Ishikawa (cell line): Measurements from ENCODE around the gene HECTD4.

Experiments
- CEBPB ChIP-seq: IDR thresholded peaks from 2 replicates; pipeline ENCODE4 v1.6.1; 2012
- CREB1 ChIP-seq: IDR thresholded peaks from 2 replicates; pipeline ENCODE4 v1.6.1; 2012; ENCODE audit warnings: low read depth
- EGR1 ChIP-seq: IDR thresholded peaks from 2 replicates; pipeline ENCODE4 v1.6.1; 2012
- EP300 ChIP-seq: IDR thresholded peaks from 2 replicates; pipeline ENCODE4 v1.6.1; 2012; ENCODE audit warnings: borderline replicate concordance
- FOXM1 ChIP-seq: IDR thresholded peaks from 2 replicates; pipeline ENCODE4 v1.6.1; 2012; ENCODE audit warnings: low read depth, borderline replicate concordance
- MAX ChIP-seq: IDR thresholded peaks from 2 replicates; pipeline ENCODE4 v1.6.1; 2012
- NFIC ChIP-seq: IDR thresholded peaks from 2 replicates; pipeline ENCODE4 v1.6.1; 2012
- RAD21 ChIP-seq: IDR thresholded peaks from 2 replicates; pipeline ENCODE4 v1.6.1; 2012; ENCODE audit warnings: low read depth
- REST ChIP-seq: IDR thresholded peaks from 2 replicates; pipeline ENCODE4 v1.6.1; 2012; ENCODE audit warnings: low read depth, mild to moderate bottlenecking
- TAF1 ChIP-seq: IDR thresholded peaks from 2 replicates; pipeline ENCODE4 v1.6.1; 2012; ENCODE audit warnings: low read depth, mild to moderate bottlenecking
- TCF12 ChIP-seq: IDR thresholded peaks from 2 replicates; pipeline ENCODE4 v1.6.1; 2012; ENCODE audit warnings: low read depth
- TEAD4 ChIP-seq: IDR thresholded peaks from 2 replicates; pipeline ENCODE4 v1.6.1; 2012
- USF1 ChIP-seq: IDR thresholded peaks from 2 replicates; pipeline ENCODE4 v1.6.1; 2012
- YY1 ChIP-seq: IDR thresholded peaks from 2 replicates; pipeline ENCODE4 v1.6.1; 2012; ENCODE audit warnings: low read depth
- ZBTB7A ChIP-seq: IDR thresholded peaks from 2 replicates; pipeline ENCODE4 v1.6.1; 2012; ENCODE audit warnings: low read depth

Gene HECTD4

GRCh38 chr12:112425582-112426382 lies 43.6 kb upstream of the HECTD4 start:
- TF ChIP-seq TEAD4 (no peak), CEBPB (no peak), NFIC (no peak), EP300 (no peak), TCF12 (no peak), YY1 (no peak), REST (no peak)

GRCh38 chr12:112424126-112424525 lies 41.9 kb upstream of the HECTD4 start:
- TF ChIP-seq EGR1 (no peak), FOXM1 (no peak), RAD21 (no peak), MAX (no peak), TAF1 (no peak), USF1 (no peak), ZBTB7A (no peak), REST (no peak), TEAD4 (no peak), EP300 (no peak), CREB1 (no peak), YY1 (no peak), NFIC (no peak), TCF12 (no peak), CEBPB (no peak)

GRCh38 chr12:112422531-112422930 lies 40.3 kb upstream of the HECTD4 start:
- no peak for TF ChIP-seq USF1
- TF ChIP-seq TCF12: no peak
- TF ChIP-seq TEAD4: no peak
- no peak for TF ChIP-seq ZBTB7A
- no peak for TF ChIP-seq EP300

GRCh38 chr12:112421363-112421762 lies 39.1 kb upstream of the HECTD4 start:
- TF ChIP-seq NFIC (no peak), TEAD4 (no peak), TAF1 (no peak), FOXM1 (no peak), TCF12 (no peak), CREB1 (no peak), ZBTB7A (no peak), USF1 (no peak), YY1 (no peak), CEBPB (no peak), RAD21 (no peak), EGR1 (no peak), EP300 (no peak), MAX (no peak), REST (no peak)
